ENCODE data around the gene EYS. TPM values are rescaled to one million over a fixed set of nuclear protein-coding genes. Genes with fewer than 3 reads are reported as not detected.

The EYS gene
- polyA plus RNA-seq, 3 donors = 0.21 to 0.90 (median 0.22) TPM

GRCh38 chr6:64231928-64232327 lies 1475.1 kb downstream of the EYS start:
- 63 to 71% (median 69%) methylated on average over 4 of the region's 4 CpGs for WGBS, 3 donors
- H3K27ac ChIP-seq (ENCODE audit: low read depth, low read length) = no peak overlapping the region

- H3K27ac ChIP-seq (ENCODE audit: low read depth, low read length) = no peak overlapping the region
- WGBS, 3 donors = 72 to 89% (median 83%) methylated on average over 1 of the region's 1 CpG
Measured at GRCh38 chr6:64230530-64230929, 1476.5 kb downstream of the EYS start.

GRCh38 chr6:64227863-64228262 lies 1479.2 kb downstream of the EYS start:
- H3K27ac ChIP-seq (ENCODE audit: low read depth, low read length) = no peak overlapping the region
- WGBS, 3 donors = 73 to 95% (median 82%) methylated on average over 1 of the region's 1 CpG

- no peak overlapping the region for H3K27ac ChIP-seq (ENCODE audit: low read depth, low read length)
Measured at GRCh38 chr6:64225503-64225902, 1481.5 kb downstream of the EYS start.

- H3K27ac ChIP-seq (ENCODE audit: low read depth, low read length) = no peak overlapping the region
- 31 to 47% (median 45%) methylated on average over 1 of the region's 1 CpG for WGBS, 3 donors
Measured at GRCh38 chr6:64224819-64225218, 1482.2 kb downstream of the EYS start.

GRCh38 chr6:64221776-64222175 lies 1485.2 kb downstream of the EYS start:
- H3K27ac ChIP-seq (ENCODE audit: low read depth, low read length) = no peak overlapping the region
- WGBS, 3 donors = 60 to 79% (median 66%) methylated on average over 3 of the region's 3 CpGs

- 26 to 88% (median 68%) methylated on average over 1 of the region's 1 CpG for WGBS, 3 donors
- no peak overlapping the region for H3K27ac ChIP-seq (ENCODE audit: low read depth, low read length)
Measured at GRCh38 chr6:64220801-64221200, 1486.2 kb downstream of the EYS start.

GRCh38 chr6:64217721-64218620 lies 1489.1 kb downstream of the EYS start:
- WGBS, 3 donors = 53 to 63% (median 62%) methylated on average over 2 of the region's 2 CpGs
- H3K27ac ChIP-seq (ENCODE audit: low read depth, low read length) = no peak overlapping the region

GRCh38 chr6:64214373-64214772 lies 1492.7 kb downstream of the EYS start:
- no peak overlapping the region for H3K27ac ChIP-seq (ENCODE audit: low read depth, low read length)

- H3K27ac ChIP-seq (ENCODE audit: low read depth, low read length) = no peak overlapping the region
- 48 to 55% (median 52%) methylated on average over 3 of the region's 3 CpGs for WGBS, 3 donors
Measured at GRCh38 chr6:64213697-64214096, 1493.3 kb downstream of the EYS start.

GRCh38 chr6:64197246-64197645 lies 1509.8 kb downstream of the EYS start:
- no peak overlapping the region for H3K27ac ChIP-seq (ENCODE audit: low read depth, low read length)
- 87 to 88% (median 88%) methylated on average over 1 of the region's 1 CpG for WGBS, 3 donors

- 84 to 95% (median 94%) methylated on average over 8 of the region's 8 CpGs for WGBS, 3 donors
- H3K27ac ChIP-seq (ENCODE audit: low read depth, low read length) = no peak overlapping the region
Measured at GRCh38 chr6:64186592-64186991, 1520.4 kb downstream of the EYS start.

- H3K27ac ChIP-seq (ENCODE audit: low read depth, low read length) = no peak overlapping the region
- 72 to 91% (median 84%) methylated on average over 5 of the region's 5 CpGs for WGBS, 3 donors
Measured at GRCh38 chr6:64185621-64186020, 1521.4 kb downstream of the EYS start.

- no peak overlapping the region for H3K27ac ChIP-seq (ENCODE audit: low read depth, low read length)
- WGBS, 3 donors = 36 to 55% (median 47%) methylated on average over 5 of the region's 5 CpGs
Measured at GRCh38 chr6:64175296-64175695, 1531.7 kb downstream of the EYS start.

- 35 to 57% (median 39%) methylated on average over 3 of the region's 3 CpGs for WGBS, 3 donors
- no peak overlapping the region for H3K27ac ChIP-seq (ENCODE audit: low read depth, low read length)
Measured at GRCh38 chr6:64170316-64170715, 1536.7 kb downstream of the EYS start.

GRCh38 chr6:64160486-64160885 lies 1546.5 kb downstream of the EYS start:
- no peak overlapping the region for H3K27ac ChIP-seq (ENCODE audit: low read depth, low read length)
- 25 to 43% (median 40%) methylated on average over 1 of the region's 1 CpG for WGBS, 3 donors

- H3K27ac ChIP-seq (ENCODE audit: low read depth, low read length) = no peak overlapping the region
- 69 to 77% (median 76%) methylated on average over 2 of the region's 2 CpGs for WGBS, 3 donors
Measured at GRCh38 chr6:64155063-64155462, 1552.0 kb downstream of the EYS start.

GRCh38 chr6:64146876-64147275 lies 1560.2 kb downstream of the EYS start:
- no peak overlapping the region for H3K27ac ChIP-seq (ENCODE audit: low read depth, low read length)
- WGBS, 3 donors = 56 to 79% (median 62%) methylated on average over 2 of the region's 2 CpGs

- no peak overlapping the region for H3K27ac ChIP-seq (ENCODE audit: low read depth, low read length)
Measured at GRCh38 chr6:64146094-64146493, 1560.9 kb downstream of the EYS start.

GRCh38 chr6:64145658-64146057 lies 1561.4 kb downstream of the EYS start:
- 68 to 89% (median 84%) methylated on average over 2 of the region's 2 CpGs for WGBS, 3 donors
- H3K27ac ChIP-seq (ENCODE audit: low read depth, low read length) = no peak overlapping the region

More at GRCh38 chr6:64146094-64146493, 1560.9 kb downstream of the EYS start:
- WGBS, 3 donors = 36 to 77% (median 69%) methylated on average over 1 of the region's 1 CpG

Measured in adipose tissue (tissue), 3 donors.